Naive thymus-derived CD4-positive, alpha-beta T cell (primary cell): Measurements from ENCODE around the gene NEK8. TPM values are rescaled to one million over a fixed set of nuclear protein-coding genes. Genes with fewer than 3 reads are reported as not detected.

ENCODE experiments used
- ATAC-seq: fragments of 150-1000 bp; cut with Tn5 transposase; 2 replicates; pipeline ENCODE4 v1.10.0; 2021; ENCODE audit warnings: mild to moderate bottlenecking, moderate library complexity
- CTCF ChIA-PET: fragments of 350-600 bp; sonication (Branson Sonifier 250); formaldehyde crosslinking; loops from one replicate; lab custom pipeline; 2021; ENCODE audit warnings: antibody characterized with exemption; lab: Charles Lee
- POLR2A ChIA-PET: fragments of 350-600 bp; sonication (Branson Sonifier 250); formaldehyde crosslinking; loops from one replicate; lab custom pipeline; 2021; ENCODE audit warnings: antibody characterized with exemption, inconsistent platforms; lab: Charles Lee
- DNase-seq, 9 donors: peaks; one replicate each; pipeline versions ENCODE4 v3.0.0 to v3.0.0-alpha.2; 2020 to 2022; ENCODE audit warnings: mixed read lengths in 1 of 9
- H3K27ac ChIP-seq: one replicate; pipeline ENCODE4 v1.7.0; 2013; ENCODE audit warnings: mild to moderate bottlenecking, low read depth, low read length, moderate library complexity
- H3K27me3 ChIP-seq, 2 donors: one replicate each; pipeline ENCODE4 v1.7.0; 2013; ENCODE audit warnings: low read length in 2 of 2, mild to moderate bottlenecking in 2 of 2, moderate library complexity in 2 of 2; ENCODE audit not compliant: control insufficient read depth in 2 of 2, insufficient read depth in 2 of 2
- H3K36me3 ChIP-seq, 3 experiments: 1 replicate in 2 of 3; 2 replicates in 1 of 3; pipeline ENCODE4 v1.7.0; 2013; ENCODE audit warnings: low read length in 3 of 3, mild to moderate bottlenecking in 3 of 3, moderate library complexity in 1 of 3; ENCODE audit not compliant: insufficient read depth in 3 of 3, control insufficient read depth in 2 of 3
- H3K4me1 ChIP-seq, 2 donors: one replicate each; pipeline ENCODE4 v1.7.0; 2013; ENCODE audit warnings: low read length in 2 of 2, mild to moderate bottlenecking in 2 of 2, moderate library complexity in 1 of 2; ENCODE audit not compliant: control insufficient read depth in 2 of 2, insufficient read depth in 2 of 2
- H3K4me3 ChIP-seq: 2 replicates; pipeline ENCODE4 v1.7.0; 2013; ENCODE audit warnings: mild to moderate bottlenecking, low read length
- H3K9me3 ChIP-seq, 3 experiments: 1 replicate in 2 of 3; 2 replicates in 1 of 3; pipeline ENCODE4 v1.7.0; 2013; ENCODE audit warnings: low read length in 3 of 3; ENCODE audit not compliant: control insufficient read depth in 2 of 3
- H3K27ac Mint-ChIP-seq, 9 donors: one replicate each; pipeline ENCODE4 v1.8.0; 2020 to 2022; ENCODE audit warnings: mixed read lengths in 9 of 9, mild to moderate bottlenecking in 8 of 9, moderate library complexity in 5 of 9, inconsistent platforms in 2 of 9
- H3K27me3 Mint-ChIP-seq, 5 donors: one replicate each; pipeline ENCODE4 v1.8.0; 2021 to 2022; ENCODE audit warnings: mixed read lengths in 5 of 5, mild to moderate bottlenecking in 1 of 5
- H3K36me3 Mint-ChIP-seq, 5 donors: one replicate each; pipeline ENCODE4 v1.8.0; 2020 to 2022; ENCODE audit warnings: mixed read lengths in 5 of 5, mild to moderate bottlenecking in 3 of 5, inconsistent platforms in 1 of 5
- H3K4me1 Mint-ChIP-seq, 7 donors: one replicate each; pipeline ENCODE4 v1.8.0; 2020 to 2022; ENCODE audit warnings: mixed read lengths in 7 of 7, mild to moderate bottlenecking in 3 of 7, inconsistent platforms in 1 of 7
- H3K4me3 Mint-ChIP-seq, 10 donors: one replicate each; pipeline ENCODE4 v1.8.0; 2020 to 2022; ENCODE audit warnings: mild to moderate bottlenecking in 10 of 10, mixed read lengths in 10 of 10, moderate library complexity in 6 of 10, inconsistent platforms in 2 of 10
- H3K9me3 Mint-ChIP-seq, 11 donors: one replicate each; pipeline ENCODE4 v1.8.0; 2020 to 2022; ENCODE audit warnings: mixed read lengths in 11 of 11, mild to moderate bottlenecking in 4 of 11, inconsistent platforms in 1 of 11, moderate library complexity in 1 of 11
- intact Hi-C, 2 donors: fragments of 100-400 bp; cut with micrococcal nuclease; formaldehyde crosslinking; loops; one replicate each; pipeline ENCODE4 v1.15.1; 2023
- polyA plus RNA-seq, 2 donors: library from polyadenylated mRNA; unstranded; fragments of 300-500 nt; fragmentation: Illumina TruSeq; gene quantifications; one replicate each; pipeline ENCODE4 v1.2.3, GENCODE V29; 2021
- total RNA-seq, 6 experiments: library from RNA in 5 of 6; stranded (reverse) in 5 of 6; gene quantifications; 1 replicate in 5 of 6; 2 replicates in 1 of 6; pipeline ENCODE4 v1.2.3 and lab custom pipeline; 2021 to 2026

NEK8 gene
- total and polyA plus RNA-seq, 7 experiments from 2014 or later: 3.3 to 12.8 (median 9.5) TPM

DNA sequence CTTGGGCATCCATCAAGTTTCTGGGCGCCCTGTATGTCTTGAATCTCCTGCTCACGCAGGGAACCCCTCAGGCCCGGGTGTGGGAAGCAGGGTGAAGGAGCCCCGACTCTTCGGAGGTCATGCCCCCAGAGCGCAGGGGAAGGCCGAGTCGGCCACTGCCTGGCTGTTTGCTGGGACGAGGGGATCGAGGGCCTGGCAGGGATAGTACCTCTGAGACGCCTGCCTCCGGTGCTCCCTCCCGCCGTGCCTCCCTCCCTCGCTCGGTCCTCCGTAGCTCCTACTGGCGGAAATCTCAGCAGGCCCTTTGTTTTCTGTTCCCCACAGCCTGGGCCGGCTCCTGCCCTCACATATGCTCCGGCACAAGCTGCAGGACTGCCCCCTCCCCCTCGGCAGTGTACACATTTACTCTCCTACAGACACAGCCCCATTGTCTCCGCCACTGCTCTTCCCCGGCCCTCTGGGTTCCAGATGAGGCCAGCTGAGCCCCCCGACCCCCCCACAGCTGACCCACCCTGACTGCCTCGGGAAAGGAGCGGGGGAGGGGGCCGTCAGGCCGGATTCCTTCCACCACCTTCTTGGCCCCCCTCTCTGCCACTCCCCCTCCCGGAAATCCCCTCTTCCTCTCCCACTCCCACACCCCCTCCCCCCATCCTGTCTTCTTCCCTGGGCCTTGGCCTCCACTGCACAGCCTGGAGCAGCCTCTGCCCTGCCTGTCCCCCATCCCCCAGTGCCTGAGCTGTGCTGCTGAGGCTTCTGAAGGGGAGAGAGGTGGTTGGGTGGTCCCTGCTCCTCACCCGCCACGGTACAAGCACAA, 16.6 kb downstream of the NEK8 start:
- ChIA-PET POLR2A (interaction anchor here (0.6 to 16.9 kb wide), 12 partner anchors 9 to 209 kb away, joined by 3 to 269 read pairs (median 3); partner anchors contain the start of genes NEK8, PHF12, PROCA1 and RPL23A), CTCF (interaction anchor here (0.5 to 14.7 kb wide), 2 partner anchors 9 to 21 kb away, joined by 3 to 331 read pairs; partner anchors contain the start of genes NEK8, RPL23A and TLCD1)
- Mint-ChIP-seq H3K27me3 (no peaks in the 10 kb centered on the region), H3K36me3 (peaks cover 0 to 13% (median 0%) of the 10 kb centered on the region in 5 donors), H3K27ac (peak overlapping the region; percentile 78 to 95 (median 92)), H3K4me3 (peak overlapping the region; percentile 87 to 94 (median 91)), H3K4me1 (peaks cover 0 to 42% (median 19%) of the 10 kb centered on the region in 7 donors), H3K9me3 (peaks cover 0 to 2% (median 0%) of the 10 kb centered on the region in 11 donors)
- peak overlapping the region; percentile 83 for H3K27ac ChIP-seq
- DNase-seq (peak in 7 of 9 donors; percentile 32 to 47 (median 37)), ATAC-seq (no peak)
- intact Hi-C loops: loop anchor here (1.0 to 2.0 kb wide), 3 partner anchors 67 to 207 kb away; no protein-coding TSS in a partner anchor
- H3K36me3 ChIP-seq: peaks cover 0 to 24% (median 0%) of the 10 kb centered on the region in 3 experiments
- H3K4me1 ChIP-seq: peaks cover 11 to 28% of the 10 kb centered on the region in 2 donors
- no peaks in the 10 kb centered on the region for H3K27me3 ChIP-seq
- H3K9me3 ChIP-seq: no peaks in the 10 kb centered on the region
- H3K4me3 ChIP-seq: peak overlapping the region; percentile 82

DNA sequence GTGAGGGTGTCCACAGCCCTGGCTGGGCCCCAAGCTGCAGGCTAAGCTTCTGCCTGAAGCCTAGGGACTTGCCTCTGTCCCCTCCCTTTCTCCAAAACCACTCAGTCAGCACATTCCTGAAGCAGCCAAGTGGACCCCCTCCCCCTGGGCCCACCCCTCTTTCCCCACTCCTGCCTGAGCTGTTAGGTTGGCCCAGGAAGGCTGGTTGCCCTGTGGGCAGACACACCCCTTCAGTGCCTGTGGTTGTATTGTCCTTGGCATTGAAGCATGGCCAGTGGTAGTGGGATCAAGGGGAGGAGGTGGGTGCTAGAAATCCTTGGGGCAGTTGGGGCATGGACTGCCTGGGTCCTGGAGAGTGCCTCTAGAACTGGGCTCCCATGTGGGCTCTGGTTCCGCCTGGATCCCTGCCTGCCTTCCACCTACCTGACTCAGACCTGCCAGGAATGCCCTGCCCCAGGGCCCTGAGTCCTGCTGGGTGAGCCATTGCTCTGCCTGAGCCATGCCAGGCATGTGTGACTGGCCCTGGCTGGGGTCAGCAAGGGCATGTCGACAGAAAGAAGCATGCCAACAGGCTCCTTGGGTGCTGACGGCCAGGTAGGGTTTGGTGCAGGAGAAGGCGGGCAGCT, 17.3 kb downstream of the NEK8 start:
- Histone ChIP-seq H3K4me1 (peaks cover 11 to 28% of the 10 kb centered on the region in 2 donors), H3K27ac (peak overlapping the region; percentile 83)

GRCh38 chr17:28746611-28747050, 18.0 kb downstream of the NEK8 start:
- ChIA-PET POLR2A (interaction anchor here (3.1 to 16.9 kb wide), 2 partner anchors 18 to 27 kb away, joined by 23 to 269 read pairs; partner anchors contain the start of genes NEK8, RPL23A and TLCD1), CTCF (interaction anchor here (14.7 kb wide), 1 partner anchor 22 kb away, joined by 331 read pairs; the partner anchor contains the start of genes NEK8, RPL23A and TLCD1)
- ATAC-seq (no peak), DNase-seq (no peak)
- Mint-ChIP-seq H3K27ac (peak overlapping the region in 8 of 9 donors; percentile 33 to 93 (median 63)), H3K4me1 (peaks cover 0 to 38% (median 19%) of the 10 kb centered on the region in 7 donors), H3K4me3 (peak overlapping the region in 7 of 10 donors; percentile 27 to 91 (median 57)), H3K9me3 (no peaks in the 10 kb centered on the region), H3K36me3 (peaks cover 0 to 6% (median 0%) of the 10 kb centered on the region in 5 donors), H3K27me3 (no peaks in the 10 kb centered on the region)
- Histone ChIP-seq H3K9me3 (no peaks in the 10 kb centered on the region), H3K27me3 (no peaks in the 10 kb centered on the region), H3K27ac (peak overlapping the region; percentile 83), H3K4me3 (no peak overlapping the region), H3K36me3 (peaks cover 0 to 24% (median 0%) of the 10 kb centered on the region in 3 experiments), H3K4me1 (peaks cover 11 to 28% of the 10 kb centered on the region in 2 donors)
- intact Hi-C loops: no loop called here

More for the DNA sequence above, 17.3 kb downstream of the NEK8 start:
- Mint-ChIP-seq H3K4me3 (peak overlapping the region in 9 of 10 donors; percentile 57 to 94 (median 87)), H3K4me1 (peaks cover 0 to 43% (median 19%) of the 10 kb centered on the region in 7 donors), H3K27me3 (no peaks in the 10 kb centered on the region), H3K36me3 (peaks cover 0 to 7% (median 0%) of the 10 kb centered on the region in 5 donors), H3K9me3 (no peaks in the 10 kb centered on the region), H3K27ac (peak overlapping the region; percentile 36 to 94 (median 78))
- intact Hi-C loops: loop anchor here in 1 of 2 donors (2.0 kb wide), 1 partner anchor 181 kb away; no protein-coding TSS in a partner anchor
- H3K27me3 ChIP-seq: no peaks in the 10 kb centered on the region
- H3K36me3 ChIP-seq: peaks cover 0 to 24% (median 0%) of the 10 kb centered on the region in 3 experiments
- CTCF ChIA-PET: interaction anchor here (14.7 kb wide), 1 partner anchor 21 kb away, joined by 331 read pairs; the partner anchor contains the start of genes NEK8, RPL23A and TLCD1
- ATAC-seq: no peak
- H3K9me3 ChIP-seq: no peaks in the 10 kb centered on the region
- H3K4me3 ChIP-seq: no peak overlapping the region
- POLR2A ChIA-PET: interaction anchor here (0.6 to 16.9 kb wide), 6 partner anchors 18 to 204 kb away, joined by 3 to 269 read pairs (median 8); partner anchors contain the start of genes NEK8, PROCA1, RPL23A and TLCD1
- DNase-seq: no peak

- Mint-ChIP-seq H3K27me3 (no peaks in the 10 kb centered on the region), H3K9me3 (no peaks in the 10 kb centered on the region), H3K4me3 (no peak overlapping the region), H3K27ac (peak overlapping the region in 3 of 9 donors; percentile 14 to 61 (median 42)), H3K4me1 (peaks cover 0 to 35% (median 18%) of the 10 kb centered on the region in 7 donors), H3K36me3 (peaks cover 0 to 6% (median 0%) of the 10 kb centered on the region in 5 donors)
- ChIA-PET CTCF (interaction anchor here (0.6 to 14.7 kb wide), 2 partner anchors 9 to 23 kb away, joined by 3 to 331 read pairs; partner anchors contain the start of genes NEK8, RPL23A and TLCD1), POLR2A (interaction anchor here (16.9 kb wide), 1 partner anchor 19 kb away, joined by 269 read pairs; the partner anchor contains the start of genes NEK8 and TLCD1)
- H3K27me3 ChIP-seq: no peaks in the 10 kb centered on the region
- ATAC-seq: no peak
- peak overlapping the region; percentile 25 for H3K27ac ChIP-seq
- H3K4me1 ChIP-seq: peaks cover 11 to 28% of the 10 kb centered on the region in 2 donors
- H3K9me3 ChIP-seq: no peaks in the 10 kb centered on the region
- no peak for DNase-seq
- peaks cover 0 to 24% (median 0%) of the 10 kb centered on the region in 3 experiments for H3K36me3 ChIP-seq
- H3K4me3 ChIP-seq: no peak overlapping the region
- intact Hi-C loops: no loop called here
Measured at GRCh38 chr17:28747051-28747691, 18.6 kb downstream of the NEK8 start.

DNA sequence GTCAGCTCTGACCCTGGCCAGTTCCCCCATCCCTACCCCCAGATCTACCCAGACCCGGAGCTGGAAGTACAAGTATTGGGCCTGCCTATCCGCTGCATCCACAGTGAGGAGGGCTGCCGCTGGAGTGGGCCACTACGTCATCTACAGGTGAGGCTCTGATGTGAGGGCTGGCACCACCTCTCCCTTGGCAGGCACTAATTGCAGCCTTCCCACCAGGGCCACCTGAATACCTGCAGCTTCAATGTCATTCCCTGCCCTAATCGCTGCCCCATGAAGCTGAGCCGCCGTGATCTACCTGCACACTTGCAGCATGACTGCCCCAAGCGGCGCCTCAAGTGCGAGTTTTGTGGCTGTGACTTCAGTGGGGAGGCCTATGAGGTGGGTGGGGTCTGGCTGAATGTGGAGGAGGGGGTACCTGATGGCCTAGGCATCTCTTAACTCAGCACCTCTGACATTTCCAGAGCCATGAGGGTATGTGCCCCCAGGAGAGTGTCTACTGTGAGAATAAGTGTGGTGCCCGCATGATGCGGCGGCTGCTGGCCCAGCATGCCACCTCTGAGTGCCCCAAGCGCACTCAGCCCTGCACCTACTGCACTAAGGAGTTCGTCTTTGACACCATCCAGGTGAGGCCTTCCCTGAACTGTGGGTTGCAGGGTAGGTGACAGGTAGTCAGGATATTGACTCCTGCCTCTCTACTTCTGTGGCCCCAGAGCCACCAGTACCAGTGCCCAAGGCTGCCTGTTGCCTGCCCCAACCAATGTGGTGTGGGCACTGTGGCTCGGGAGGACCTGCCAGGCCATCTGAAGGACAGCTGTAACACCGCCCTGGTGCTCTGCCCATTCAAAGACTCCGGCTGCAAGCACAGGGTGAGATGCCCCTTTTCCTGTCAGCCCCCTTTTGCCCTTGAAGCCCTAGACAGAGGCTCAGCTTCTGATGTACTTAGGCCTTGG, 19.5 kb downstream of the NEK8 start:
- peaks cover 0 to 39% (median 21%) of the 10 kb centered on the region in 7 donors for H3K4me1 Mint-ChIP-seq
- ChIA-PET CTCF (interaction anchor here (0.6 to 14.7 kb wide), 4 partner anchors 9 to 84 kb away, joined by 3 to 331 read pairs (median 4); partner anchors contain the start of genes NEK8, RPL23A and TLCD1), POLR2A (interaction anchor here (1.1 to 16.9 kb wide), 3 partner anchors 20 to 28 kb away, joined by 4 to 269 read pairs (median 8); partner anchors contain the start of genes NEK8, RPL23A and TLCD1)
- no peaks in the 10 kb centered on the region for H3K9me3 ChIP-seq
- intact Hi-C loops: no loop called here
- no peaks in the 10 kb centered on the region for H3K9me3 Mint-ChIP-seq
- no peak overlapping the region for H3K27ac ChIP-seq
- DNase-seq (no peak), ATAC-seq (no peak)
- no peaks in the 10 kb centered on the region for H3K27me3 ChIP-seq
- H3K4me3 Mint-ChIP-seq: peak overlapping the region in 1 of 10 donors; percentile 34
- peaks cover 0 to 24% (median 0%) of the 10 kb centered on the region in 3 experiments for H3K36me3 ChIP-seq
- peak overlapping the region in 6 of 9 donors; percentile 24 to 76 (median 36) for H3K27ac Mint-ChIP-seq
- no peaks in the 10 kb centered on the region for H3K27me3 Mint-ChIP-seq
- no peak overlapping the region for H3K4me3 ChIP-seq
- H3K36me3 Mint-ChIP-seq: peaks cover 0 to 6% (median 0%) of the 10 kb centered on the region in 5 donors
- peaks cover 10 to 27% of the 10 kb centered on the region in 2 donors for H3K4me1 ChIP-seq
